WTC11 (cell line): ENCODE results near the gene SCIN. TPM values are rescaled to one million over a fixed set of nuclear protein-coding genes. Genes with fewer than 3 reads are reported as not detected.

Experiments
- ATAC-seq: fragments of 200-7000 bp; cut with Tn5 transposase; 2 replicates; pipeline ENCODE4 v1.10.0; 2021; ENCODE audit warnings: mild to moderate bottlenecking, moderate library complexity
- CTCF ChIA-PET: fragments of 300-600 bp; sonication (Branson Sonifier 250); formaldehyde crosslinking; loops from one replicate; lab custom pipeline; 2021; ENCODE audit warnings: antibody characterized with exemption; lab: Charles Lee
- POLR2A ChIA-PET: fragments of 350-600 bp; sonication (Branson Sonifier 250); formaldehyde crosslinking; loops from one replicate; lab custom pipeline; 2021; ENCODE audit warnings: antibody characterized with exemption; lab: Charles Lee
- DNase-seq: peaks from one replicate; pipeline ENCODE4 v3.0.0; 2021; ENCODE audit warnings: low spot score
- H3K27ac Mint-ChIP-seq: 2 replicates; pipeline ENCODE4 v1.8.0; 2021; ENCODE audit warnings: mixed read lengths
- H3K27me3 Mint-ChIP-seq: 2 replicates; pipeline ENCODE4 v1.8.0; 2021; ENCODE audit warnings: low read depth, mild to moderate bottlenecking, moderate library complexity, mixed read lengths
- H3K36me3 Mint-ChIP-seq: 2 replicates; pipeline ENCODE4 v1.8.0; 2021; ENCODE audit warnings: mixed read lengths
- H3K4me1 Mint-ChIP-seq: 2 replicates; pipeline ENCODE4 v1.8.0; 2022; ENCODE audit warnings: mixed read lengths
- H3K4me3 Mint-ChIP-seq: 2 replicates; pipeline ENCODE4 v1.8.0; 2021; ENCODE audit warnings: mild to moderate bottlenecking, moderate library complexity, mixed read lengths
- H3K9me3 Mint-ChIP-seq: 2 replicates; pipeline ENCODE4 v1.8.0; 2021; ENCODE audit warnings: mixed read lengths
- ELF4 ChIP-seq: sonication (generic); formaldehyde crosslinking; IDR thresholded peaks from 2 replicates; pipeline ENCODE4 v1.8.1; 2022; ENCODE audit warnings: low read depth, mild to moderate bottlenecking, moderate library complexity, missing genetic modification reagents
- FOXJ3 ChIP-seq: sonication (generic); formaldehyde crosslinking; IDR thresholded peaks from 2 replicates; pipeline ENCODE4 v1.9.0; 2021; ENCODE audit warnings: missing genetic modification reagents, mild to moderate bottlenecking, borderline replicate concordance
- FOXK1 ChIP-seq: sonication (generic); formaldehyde crosslinking; IDR thresholded peaks from 2 replicates; pipeline ENCODE4 v1.8.0; 2022; ENCODE audit warnings: mild to moderate bottlenecking, moderate library complexity, missing genetic modification reagents
- GRHL2 ChIP-seq: fragments of 250-450 bp; sonication (Bioruptor Pico); IDR thresholded peaks from 2 replicates; pipeline ENCODE4 v1.8.0; 2022; ENCODE audit warnings: mild to moderate bottlenecking, moderate library complexity; ENCODE audit not compliant: insufficient replicate concordance, severe bottlenecking
- GTF2I ChIP-seq: fragments of 250-450 bp; sonication (Bioruptor Pico); conservative IDR thresholded peaks from 2 replicates; pipeline ENCODE4 v1.4.0; 2021; ENCODE audit warnings: mild to moderate bottlenecking
- IRF2 ChIP-seq: sonication (generic); formaldehyde crosslinking; IDR thresholded peaks from 2 replicates; pipeline ENCODE4 v1.8.0; 2022; ENCODE audit warnings: low read depth, missing genetic modification reagents, borderline replicate concordance
- KAT7 ChIP-seq: sonication (generic); formaldehyde crosslinking; IDR thresholded peaks from 2 replicates; pipeline ENCODE4 v1.8.1; 2023; ENCODE audit warnings: missing genetic modification reagents, mild to moderate bottlenecking, borderline replicate concordance
- MYBL2 ChIP-seq: sonication (generic); formaldehyde crosslinking; IDR thresholded peaks from 2 replicates; pipeline ENCODE4 v1.8.1; 2023; ENCODE audit warnings: mild to moderate bottlenecking, moderate library complexity, missing genetic modification reagents
- NFATC4 ChIP-seq: fragments of 250-450 bp; sonication (Bioruptor Pico); IDR thresholded peaks from 2 replicates; pipeline ENCODE4 v1.9.0; 2021; ENCODE audit warnings: mild to moderate bottlenecking
- RELA ChIP-seq: sonication (generic); formaldehyde crosslinking; IDR thresholded peaks from 2 replicates; pipeline ENCODE4 v1.8.1; 2022; ENCODE audit warnings: missing genetic modification reagents, mild to moderate bottlenecking, borderline replicate concordance
- RORB ChIP-seq: fragments of 250-450 bp; sonication (Bioruptor Pico); IDR thresholded peaks from 2 replicates; pipeline ENCODE4 v1.9.0; 2021; ENCODE audit warnings: mild to moderate bottlenecking
- SOX15 ChIP-seq: fragments of 250-450 bp; sonication (Bioruptor Pico); IDR thresholded peaks from 2 replicates; pipeline ENCODE4 v1.9.0; 2021; ENCODE audit warnings: mild to moderate bottlenecking
- STAT6 ChIP-seq: sonication (generic); formaldehyde crosslinking; conservative IDR thresholded peaks from 2 replicates; pipeline ENCODE4 v1.8.1; 2023; ENCODE audit warnings: mild to moderate bottlenecking, low read depth, missing genetic modification reagents, moderate library complexity
- TEAD1 ChIP-seq: sonication (generic); formaldehyde crosslinking; IDR thresholded peaks from 2 replicates; pipeline ENCODE4 v1.8.0; 2022; ENCODE audit warnings: mild to moderate bottlenecking, missing genetic modification reagents
- ZNF671 ChIP-seq: fragments of 250-450 bp; sonication (Bioruptor Pico); IDR thresholded peaks from 2 replicates; pipeline ENCODE4 v1.8.0; 2021; ENCODE audit warnings: mild to moderate bottlenecking
- total RNA-seq: library from RNA; stranded (reverse); gene quantifications from 3 replicates; pipeline ENCODE4 v1.2.3, GENCODE V29; 2021
- TF ChIP-seq, protein P1 (sequence below): sonication (generic); formaldehyde crosslinking; IDR thresholded peaks from 2 replicates; pipeline ENCODE4 v1.8.1; 2022; ENCODE audit warnings: mild to moderate bottlenecking, moderate library complexity, missing genetic modification reagents
- TF ChIP-seq, protein P2 (sequence below): sonication (generic); formaldehyde crosslinking; IDR thresholded peaks from 2 replicates; pipeline ENCODE4 v1.8.0; 2023; ENCODE audit warnings: missing genetic modification reagents, mild to moderate bottlenecking, borderline replicate concordance
- TF ChIP-seq, protein P3 (sequence below): sonication (generic); formaldehyde crosslinking; IDR thresholded peaks from 2 replicates; pipeline ENCODE4 v1.8.0; 2023; ENCODE audit warnings: mild to moderate bottlenecking, missing genetic modification reagents
- TF ChIP-seq, protein P4 (sequence below): sonication (generic); formaldehyde crosslinking; IDR thresholded peaks from 2 replicates; pipeline ENCODE4 v1.8.1; 2023; ENCODE audit warnings: mild to moderate bottlenecking, missing genetic modification reagents, moderate library complexity

SCIN gene
- total RNA-seq, 1 experiment from 2014 or later: 0.98 TPM

DNA sequence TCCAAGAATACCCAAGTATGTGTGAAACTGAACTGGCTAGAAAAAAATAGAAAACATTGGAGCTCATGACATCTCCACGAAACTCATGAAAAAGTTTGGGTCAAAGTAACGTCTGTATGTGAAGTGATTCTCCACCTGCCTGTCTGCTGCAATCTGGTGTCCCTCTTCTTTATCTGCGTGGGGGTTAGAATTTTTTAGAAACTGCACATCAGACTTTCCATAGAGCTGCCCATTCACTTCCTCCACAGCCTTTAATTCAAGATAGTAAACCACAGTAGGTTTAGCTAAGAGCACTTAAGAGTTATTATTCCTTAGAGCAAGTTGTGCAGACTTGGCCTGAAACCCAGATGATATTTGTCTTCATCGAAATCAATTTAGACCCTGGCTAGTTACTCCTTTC is 55.3 kb downstream of the SCIN start (continued):
- TF ChIP-seq, protein P1, sequence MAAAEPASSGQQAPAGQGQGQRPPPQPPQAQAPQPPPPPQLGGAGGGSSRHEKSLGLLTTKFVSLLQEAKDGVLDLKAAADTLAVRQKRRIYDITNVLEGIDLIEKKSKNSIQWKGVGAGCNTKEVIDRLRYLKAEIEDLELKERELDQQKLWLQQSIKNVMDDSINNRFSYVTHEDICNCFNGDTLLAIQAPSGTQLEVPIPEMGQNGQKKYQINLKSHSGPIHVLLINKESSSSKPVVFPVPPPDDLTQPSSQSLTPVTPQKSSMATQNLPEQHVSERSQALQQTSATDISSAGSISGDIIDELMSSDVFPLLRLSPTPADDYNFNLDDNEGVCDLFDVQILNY (CRISPR knock-in tag): no peak
- TF ChIP-seq ELF4 (CRISPR knock-in tag): no peak
- TF ChIP-seq, all 79 proteins: peak for 0

DNA sequence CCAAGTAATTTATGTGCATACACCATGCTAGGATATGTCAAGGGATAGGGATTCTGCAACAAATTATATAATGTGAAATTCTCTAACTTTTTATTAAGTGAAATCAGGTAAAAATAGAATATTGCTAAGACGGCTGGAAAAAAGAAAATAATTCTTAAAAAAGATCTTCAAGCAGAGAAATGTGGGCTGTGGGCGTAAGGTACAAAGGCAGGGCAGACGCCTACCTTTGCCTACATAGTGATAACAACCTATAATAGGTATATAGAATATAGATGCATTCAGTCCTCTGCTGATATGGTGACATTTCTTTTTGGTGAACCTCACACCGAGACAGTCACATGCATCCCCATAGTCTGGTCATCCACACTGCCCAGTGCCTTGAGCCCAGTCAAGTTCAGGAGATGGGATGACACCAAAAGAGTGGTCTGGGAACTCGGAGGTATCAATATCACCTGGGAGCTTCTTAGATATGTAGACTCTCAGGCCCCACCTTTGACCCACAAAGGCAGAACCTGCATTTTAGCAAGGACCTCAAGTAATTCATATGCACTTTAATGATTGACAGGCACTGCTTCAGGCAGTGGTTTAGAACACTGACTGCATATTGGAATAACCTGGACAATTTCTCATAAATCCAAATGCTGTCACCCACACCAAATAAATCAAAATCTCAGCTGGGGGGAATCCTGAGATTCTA is 59.4 kb downstream of the SCIN start:
- Mint-ChIP-seq H3K27me3 (no peaks in the 10 kb centered on the region; the same call in 1 of the 2 replicates), H3K4me3 (no peak overlapping the region), H3K9me3 (no peaks in the 10 kb centered on the region), H3K27ac (no peak overlapping the region), H3K36me3 (no peaks in the 10 kb centered on the region), H3K4me1 (peaks cover 7% of the 10 kb centered on the region; the same call in 1 of the 2 replicates)
- ATAC-seq: no peak
- TF ChIP-seq ZNF671 (CRISPR knock-in tag) (no peak), GRHL2 (CRISPR knock-in tag) (no peak), MYBL2 (no peak), GTF2I (CRISPR knock-in tag) (no peak), FOXJ3 (no peak), KAT7 (CRISPR knock-in tag) (no peak), FOXK1 (CRISPR knock-in tag) (no peak)
- TF ChIP-seq, protein P2, sequence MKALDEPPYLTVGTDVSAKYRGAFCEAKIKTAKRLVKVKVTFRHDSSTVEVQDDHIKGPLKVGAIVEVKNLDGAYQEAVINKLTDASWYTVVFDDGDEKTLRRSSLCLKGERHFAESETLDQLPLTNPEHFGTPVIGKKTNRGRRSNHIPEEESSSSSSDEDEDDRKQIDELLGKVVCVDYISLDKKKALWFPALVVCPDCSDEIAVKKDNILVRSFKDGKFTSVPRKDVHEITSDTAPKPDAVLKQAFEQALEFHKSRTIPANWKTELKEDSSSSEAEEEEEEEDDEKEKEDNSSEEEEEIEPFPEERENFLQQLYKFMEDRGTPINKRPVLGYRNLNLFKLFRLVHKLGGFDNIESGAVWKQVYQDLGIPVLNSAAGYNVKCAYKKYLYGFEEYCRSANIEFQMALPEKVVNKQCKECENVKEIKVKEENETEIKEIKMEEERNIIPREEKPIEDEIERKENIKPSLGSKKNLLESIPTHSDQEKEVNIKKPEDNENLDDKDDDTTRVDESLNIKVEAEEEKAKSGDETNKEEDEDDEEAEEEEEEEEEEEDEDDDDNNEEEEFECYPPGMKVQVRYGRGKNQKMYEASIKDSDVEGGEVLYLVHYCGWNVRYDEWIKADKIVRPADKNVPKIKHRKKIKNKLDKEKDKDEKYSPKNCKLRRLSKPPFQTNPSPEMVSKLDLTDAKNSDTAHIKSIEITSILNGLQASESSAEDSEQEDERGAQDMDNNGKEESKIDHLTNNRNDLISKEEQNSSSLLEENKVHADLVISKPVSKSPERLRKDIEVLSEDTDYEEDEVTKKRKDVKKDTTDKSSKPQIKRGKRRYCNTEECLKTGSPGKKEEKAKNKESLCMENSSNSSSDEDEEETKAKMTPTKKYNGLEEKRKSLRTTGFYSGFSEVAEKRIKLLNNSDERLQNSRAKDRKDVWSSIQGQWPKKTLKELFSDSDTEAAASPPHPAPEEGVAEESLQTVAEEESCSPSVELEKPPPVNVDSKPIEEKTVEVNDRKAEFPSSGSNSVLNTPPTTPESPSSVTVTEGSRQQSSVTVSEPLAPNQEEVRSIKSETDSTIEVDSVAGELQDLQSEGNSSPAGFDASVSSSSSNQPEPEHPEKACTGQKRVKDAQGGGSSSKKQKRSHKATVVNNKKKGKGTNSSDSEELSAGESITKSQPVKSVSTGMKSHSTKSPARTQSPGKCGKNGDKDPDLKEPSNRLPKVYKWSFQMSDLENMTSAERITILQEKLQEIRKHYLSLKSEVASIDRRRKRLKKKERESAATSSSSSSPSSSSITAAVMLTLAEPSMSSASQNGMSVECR: no peak
- TF ChIP-seq, protein P3, sequence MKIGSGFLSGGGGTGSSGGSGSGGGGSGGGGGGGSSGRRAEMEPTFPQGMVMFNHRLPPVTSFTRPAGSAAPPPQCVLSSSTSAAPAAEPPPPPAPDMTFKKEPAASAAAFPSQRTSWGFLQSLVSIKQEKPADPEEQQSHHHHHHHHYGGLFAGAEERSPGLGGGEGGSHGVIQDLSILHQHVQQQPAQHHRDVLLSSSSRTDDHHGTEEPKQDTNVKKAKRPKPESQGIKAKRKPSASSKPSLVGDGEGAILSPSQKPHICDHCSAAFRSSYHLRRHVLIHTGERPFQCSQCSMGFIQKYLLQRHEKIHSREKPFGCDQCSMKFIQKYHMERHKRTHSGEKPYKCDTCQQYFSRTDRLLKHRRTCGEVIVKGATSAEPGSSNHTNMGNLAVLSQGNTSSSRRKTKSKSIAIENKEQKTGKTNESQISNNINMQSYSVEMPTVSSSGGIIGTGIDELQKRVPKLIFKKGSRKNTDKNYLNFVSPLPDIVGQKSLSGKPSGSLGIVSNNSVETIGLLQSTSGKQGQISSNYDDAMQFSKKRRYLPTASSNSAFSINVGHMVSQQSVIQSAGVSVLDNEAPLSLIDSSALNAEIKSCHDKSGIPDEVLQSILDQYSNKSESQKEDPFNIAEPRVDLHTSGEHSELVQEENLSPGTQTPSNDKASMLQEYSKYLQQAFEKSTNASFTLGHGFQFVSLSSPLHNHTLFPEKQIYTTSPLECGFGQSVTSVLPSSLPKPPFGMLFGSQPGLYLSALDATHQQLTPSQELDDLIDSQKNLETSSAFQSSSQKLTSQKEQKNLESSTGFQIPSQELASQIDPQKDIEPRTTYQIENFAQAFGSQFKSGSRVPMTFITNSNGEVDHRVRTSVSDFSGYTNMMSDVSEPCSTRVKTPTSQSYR (CRISPR knock-in tag): no peak
- ChIA-PET POLR2A (no interaction called here), CTCF (no interaction called here)
- DNase-seq: no peak

DNA sequence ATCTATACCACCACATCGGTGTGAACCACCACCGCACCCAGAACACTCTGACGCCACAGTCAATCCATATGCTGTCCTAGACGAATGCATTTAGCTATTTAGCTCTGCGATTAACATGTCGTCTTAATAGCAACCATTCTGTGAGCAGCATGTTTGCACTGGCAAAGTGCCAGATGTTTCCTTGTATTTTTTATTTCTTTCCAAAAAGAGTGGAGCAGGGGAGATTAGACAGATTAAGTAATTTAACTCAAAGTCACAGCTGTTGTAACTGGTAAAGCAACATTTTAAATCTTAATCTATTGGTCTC is 59.9 kb downstream of the SCIN start:
- CTCF ChIA-PET: interaction anchor here (0.6 kb wide), 1 partner anchor 111 kb away, joined by 3 read pairs; no protein-coding TSS in a partner anchor
- peaks cover 7% of the 10 kb centered on the region; the same call in 1 of the 2 replicates for H3K4me1 Mint-ChIP-seq
- DNase-seq (no peak), ATAC-seq (no peak)
- POLR2A ChIA-PET: no interaction called here
- H3K4me3 Mint-ChIP-seq: no peak overlapping the region
- no peaks in the 10 kb centered on the region for H3K36me3 Mint-ChIP-seq
- no peak overlapping the region for H3K27ac Mint-ChIP-seq
- H3K27me3 Mint-ChIP-seq: no peaks in the 10 kb centered on the region; the same call in 1 of the 2 replicates
- no peaks in the 10 kb centered on the region for H3K9me3 Mint-ChIP-seq
- no peak for TF ChIP-seq NFATC4
- no peak for TF ChIP-seq TEAD1 (CRISPR knock-in tag)
- TF ChIP-seq STAT6 (CRISPR knock-in tag): no peak
- no peak for TF ChIP-seq IRF2 (CRISPR knock-in tag)
- TF ChIP-seq, protein P3 (CRISPR knock-in tag): no peak
- TF ChIP-seq SOX15: no peak
- no peak for TF ChIP-seq RELA (CRISPR knock-in tag)
- TF ChIP-seq, protein P4, sequence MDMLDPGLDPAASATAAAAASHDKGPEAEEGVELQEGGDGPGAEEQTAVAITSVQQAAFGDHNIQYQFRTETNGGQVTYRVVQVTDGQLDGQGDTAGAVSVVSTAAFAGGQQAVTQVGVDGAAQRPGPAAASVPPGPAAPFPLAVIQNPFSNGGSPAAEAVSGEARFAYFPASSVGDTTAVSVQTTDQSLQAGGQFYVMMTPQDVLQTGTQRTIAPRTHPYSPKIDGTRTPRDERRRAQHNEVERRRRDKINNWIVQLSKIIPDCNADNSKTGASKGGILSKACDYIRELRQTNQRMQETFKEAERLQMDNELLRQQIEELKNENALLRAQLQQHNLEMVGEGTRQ (CRISPR knock-in tag): no peak
- no peak for TF ChIP-seq RORB
